Globus pallidus (tissue), 1 donor: ENCODE data around the gene BUD13.

Source experiments
- DNase-seq: peaks from one replicate; pipeline ENCODE4 v3.0.0-alpha.2; 2015; ENCODE audit warnings: low spot score

BUD13 gene

DNA sequence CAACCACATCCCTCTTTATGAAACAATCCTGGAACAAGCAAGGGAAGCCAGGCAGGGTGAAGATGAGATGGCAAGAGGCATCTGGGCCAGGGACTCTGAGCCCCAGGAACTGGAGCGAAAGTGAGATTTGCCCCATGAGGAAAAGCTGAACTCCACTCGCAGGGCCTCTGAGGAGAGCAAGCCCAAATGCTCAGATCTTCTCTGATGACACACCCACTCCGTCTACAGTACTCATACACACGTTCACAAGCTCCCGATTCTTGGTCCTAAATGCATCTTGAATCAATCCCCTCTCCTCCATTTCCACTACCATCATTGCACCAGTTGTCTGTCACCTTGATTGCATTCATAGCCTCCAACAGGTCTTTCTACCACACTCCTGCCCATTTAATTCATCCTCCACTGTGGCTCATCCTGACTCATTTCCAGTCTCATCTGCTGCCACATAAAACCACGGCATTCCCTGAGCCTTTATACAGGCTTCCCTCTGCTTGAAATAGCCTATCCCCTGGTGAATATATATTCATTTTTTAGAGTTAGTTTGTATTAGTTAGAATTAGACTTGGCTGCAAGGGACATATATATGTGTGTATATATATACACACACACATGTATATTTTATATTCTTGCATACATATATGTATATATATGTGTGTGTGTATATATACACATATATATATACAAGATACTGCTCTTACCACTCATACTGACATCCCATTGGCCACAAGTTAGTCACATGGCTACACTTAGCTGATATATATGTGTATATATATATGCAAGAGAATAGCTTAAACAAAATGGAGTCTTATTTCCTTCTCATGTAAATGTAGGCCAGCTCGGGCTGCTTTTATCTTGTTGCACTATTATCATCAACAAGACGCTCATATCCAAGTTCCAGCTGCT, 20.3 kb upstream of the BUD13 start:
- no peak for DNase-seq

DNA sequence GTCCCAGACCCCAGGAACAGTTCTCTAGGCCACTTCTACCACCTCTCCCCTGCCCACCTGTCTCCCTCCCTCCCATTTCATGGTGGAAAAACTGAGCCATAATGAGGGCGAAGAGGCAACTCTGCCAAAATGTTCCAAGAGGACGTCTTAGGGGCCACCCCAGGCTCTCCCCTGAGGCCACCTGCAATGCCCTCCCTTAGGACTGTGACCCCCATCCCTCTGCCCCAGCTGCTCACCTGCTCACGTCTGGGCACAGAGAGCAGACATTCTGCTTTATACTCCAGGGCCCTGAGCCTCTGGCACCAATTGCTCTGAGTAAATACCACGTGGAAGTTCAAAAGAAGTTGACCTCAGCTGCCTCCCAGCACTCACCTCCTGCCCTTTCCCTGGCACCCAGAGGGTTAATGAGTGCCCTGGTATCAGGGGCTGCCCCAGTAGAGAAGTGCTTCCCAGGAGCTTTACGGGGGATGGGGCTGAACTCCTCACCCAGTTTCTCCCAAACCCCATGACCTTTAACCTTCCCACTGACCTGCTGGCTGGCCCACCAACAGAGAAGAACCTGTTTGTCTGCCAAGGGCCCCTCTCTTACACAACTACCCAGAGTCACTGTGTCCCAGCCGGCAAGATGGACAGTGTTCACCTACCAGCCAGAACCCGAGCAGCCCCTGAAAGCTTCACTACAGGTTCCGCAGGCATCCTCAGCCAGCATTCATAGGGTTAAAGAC, 19.5 kb upstream of the BUD13 start:
- DNase-seq = no peak

DNA sequence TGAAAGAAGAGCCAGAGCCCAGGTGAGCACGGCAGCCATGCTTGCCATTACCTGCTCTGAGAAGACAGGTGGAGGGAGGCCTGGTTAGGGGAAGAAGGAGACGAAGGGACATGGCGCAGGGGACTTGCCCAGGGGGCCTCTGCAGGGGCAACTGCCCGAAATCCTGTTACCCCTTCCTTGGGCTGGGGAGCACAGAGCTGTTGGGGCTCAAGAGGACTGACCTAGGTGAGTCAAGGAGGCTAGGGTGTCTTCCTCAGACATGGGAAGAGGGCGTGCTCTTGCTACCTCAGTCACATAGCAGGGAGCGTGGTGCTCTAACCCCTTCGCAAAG, 19.0 kb upstream of the BUD13 start, which contains the start of gene APOA5:
APOA5 (minus strand) TSS at position 67 of the 331 bp plus-strand sequence; CDS start at position 48, 19 bp downstream.
- DNase-seq = no peak

DNA sequence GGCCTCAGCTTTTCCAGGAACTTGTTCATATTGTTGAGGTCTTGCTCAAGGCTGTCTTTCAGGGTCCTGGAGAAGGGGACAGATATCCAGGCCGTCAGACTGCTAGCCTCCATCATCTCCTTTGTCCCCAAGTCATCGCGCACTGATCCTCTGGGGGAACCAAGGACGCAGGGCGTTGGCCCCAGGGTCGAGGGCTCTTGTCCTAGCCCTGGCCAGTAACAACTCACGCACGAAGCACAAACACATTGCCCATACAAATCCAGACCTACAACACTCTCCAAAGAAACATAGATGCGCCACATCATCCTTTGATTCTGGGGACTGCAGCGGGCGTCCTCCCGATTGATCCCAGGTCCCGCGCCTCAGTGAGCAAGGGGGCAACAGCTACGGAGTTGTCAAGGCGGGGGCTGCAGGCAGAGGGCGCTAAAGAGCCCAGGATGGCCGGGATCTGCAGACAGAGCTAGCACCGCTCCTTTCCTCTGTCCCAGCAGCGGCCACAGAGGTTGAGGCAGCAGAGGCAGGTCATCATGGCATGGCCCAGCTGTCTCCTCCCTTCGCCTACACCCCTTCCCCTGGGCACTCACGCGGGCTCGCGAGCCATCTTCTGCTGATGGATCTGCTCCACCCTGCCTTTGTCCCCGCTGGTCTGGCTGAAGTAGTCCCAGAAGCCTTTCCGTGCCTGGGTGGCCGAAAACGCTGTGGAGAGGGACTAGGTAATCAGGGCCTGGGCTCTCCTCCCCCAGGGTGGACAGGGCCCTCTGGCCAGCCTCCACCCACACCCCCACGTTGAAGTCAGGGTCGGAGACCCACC, 18.4 kb upstream of the BUD13 start:
- DNase-seq = peak; percentile 73

DNA sequence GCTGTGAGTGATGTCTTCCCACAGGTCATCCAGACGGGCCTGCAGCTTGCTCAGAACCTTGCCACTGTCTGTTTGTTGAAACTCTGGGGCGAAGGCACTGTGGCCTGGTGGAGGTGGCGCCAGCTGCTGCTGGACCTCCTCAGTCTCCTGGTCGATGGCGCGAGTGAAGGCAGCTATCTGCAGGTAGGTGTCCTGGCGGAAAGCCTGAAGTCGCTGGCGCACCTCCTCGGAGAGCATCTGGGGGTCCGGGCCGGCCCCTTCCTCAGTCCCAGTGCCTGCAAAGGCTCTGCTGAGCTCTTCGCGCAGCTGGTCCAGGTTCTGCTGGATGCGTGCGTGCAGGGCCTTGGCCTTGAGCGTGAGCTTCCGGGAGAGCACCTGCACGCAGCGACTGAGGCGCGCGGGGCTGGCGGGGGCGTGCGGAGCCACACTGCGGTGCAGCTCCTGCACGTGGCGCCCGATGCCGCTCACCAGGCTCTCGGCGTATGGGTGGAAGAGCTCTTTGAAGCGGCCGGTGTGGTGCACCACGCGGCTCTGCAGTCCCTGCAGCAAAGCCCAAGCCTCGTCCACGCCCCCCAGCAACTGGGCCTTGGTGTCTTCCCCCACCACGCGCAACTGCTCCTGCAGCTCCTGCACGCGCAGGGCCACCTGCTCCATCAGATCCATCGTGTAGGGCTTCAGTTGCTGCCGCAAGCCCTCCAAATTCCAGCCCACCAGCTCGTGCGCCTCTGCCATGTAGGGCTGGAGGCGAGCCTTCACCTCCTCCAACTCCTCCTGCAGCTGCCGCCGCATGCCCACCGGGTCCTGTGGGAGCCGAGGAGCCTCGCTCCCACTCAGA, 17.6 kb upstream of the BUD13 start:
- no peak for DNase-seq

DNA sequence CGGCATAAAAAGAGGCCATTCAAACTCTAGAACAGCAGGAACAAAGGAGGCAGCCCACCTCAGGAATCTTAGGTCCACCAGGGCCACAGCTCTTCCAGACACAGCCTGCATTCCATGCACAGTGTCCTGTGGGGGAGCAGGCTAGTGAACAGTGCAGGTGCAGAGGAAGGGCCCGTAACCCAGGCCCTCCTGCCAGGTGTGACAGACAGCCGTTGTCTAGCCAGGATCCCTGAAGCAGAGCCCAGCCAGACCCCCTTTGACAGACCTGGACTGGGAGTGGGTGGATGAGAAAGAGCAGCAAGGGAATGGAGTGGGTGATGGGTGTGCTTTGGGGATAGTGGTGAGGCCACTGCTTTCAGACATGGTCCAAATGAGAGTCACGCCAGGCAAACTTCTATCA, 16.2 kb upstream of the BUD13 start:
- DNase-seq = no peak

DNA sequence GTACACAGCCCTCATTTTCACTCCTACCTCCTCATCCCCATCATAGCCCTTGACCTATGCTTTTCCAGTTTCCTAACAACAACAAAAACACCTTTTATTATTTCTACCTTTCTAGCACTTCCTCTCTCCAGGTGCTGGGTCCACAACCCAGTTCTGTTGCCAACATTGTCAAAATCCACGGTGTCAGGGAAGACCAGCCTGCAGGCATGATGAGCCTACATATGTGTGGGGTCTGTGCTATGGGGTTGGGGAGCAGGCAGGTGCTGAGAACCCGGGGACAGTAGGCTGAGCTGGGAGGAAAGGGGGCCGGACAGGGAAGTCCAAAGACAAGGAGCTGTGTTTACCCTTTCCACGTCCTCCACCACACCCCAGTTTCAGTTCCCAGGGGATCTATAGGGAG, 15.7 kb upstream of the BUD13 start:
- DNase-seq = no peak

DNA sequence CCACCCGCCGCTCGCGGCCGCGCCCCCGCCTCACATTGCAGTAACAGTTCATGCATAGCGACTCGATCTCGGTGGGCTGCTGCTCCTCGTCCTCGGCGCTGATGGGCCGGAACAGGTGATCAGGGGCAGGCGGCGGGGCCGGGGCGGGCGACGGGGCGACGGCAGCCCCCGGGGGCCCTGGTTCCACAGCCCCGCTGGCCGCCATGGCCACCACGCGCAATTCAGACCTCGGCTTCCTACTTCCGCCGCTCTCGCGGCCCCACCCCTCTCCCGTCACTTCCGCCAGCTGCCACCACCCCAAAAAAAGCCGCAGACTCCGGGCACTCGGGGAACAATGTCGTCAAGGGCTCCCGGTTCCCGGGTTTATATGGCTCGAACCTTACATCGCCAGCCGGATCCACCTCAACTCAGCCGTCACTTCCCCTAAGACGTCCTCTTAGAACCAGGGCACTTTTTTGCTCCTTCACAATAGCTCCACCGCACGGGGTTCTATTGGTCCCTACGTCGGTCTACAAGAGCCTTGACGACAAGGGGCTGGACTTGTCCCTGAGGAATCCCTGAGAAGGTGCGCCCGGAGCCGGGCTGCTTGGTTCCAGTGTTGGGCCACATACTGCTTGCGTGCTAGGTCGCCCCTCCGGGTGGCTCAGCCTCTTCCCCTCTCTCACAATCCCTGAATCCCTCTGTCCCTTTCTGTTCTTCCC, 15.1 kb upstream of the BUD13 start, which contains the start of gene ZPR1:
ZPR1 (minus strand) TSS at position 238 of the 701 bp plus-strand sequence; CDS start at position 205, 33 bp downstream.
- peak; percentile 75 for DNase-seq

DNA sequence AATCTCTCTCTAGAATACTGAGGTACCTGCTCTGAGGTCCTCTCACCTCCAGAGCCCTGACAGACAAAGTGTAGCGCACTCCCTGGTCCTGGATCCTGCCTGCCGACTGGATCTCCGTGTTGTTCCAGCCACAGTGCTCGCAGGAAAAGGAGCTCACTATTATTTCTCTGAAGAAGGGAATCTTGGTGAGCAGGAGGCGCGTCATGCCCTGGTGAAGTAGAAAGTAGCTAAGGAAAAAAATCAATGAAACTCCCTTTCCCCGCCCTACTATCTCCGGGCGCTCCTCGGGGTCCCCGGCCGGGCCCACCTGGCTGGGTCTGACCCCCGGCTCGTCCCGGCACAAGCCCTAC, 14.6 kb upstream of the BUD13 start:
- no peak for DNase-seq

DNA sequence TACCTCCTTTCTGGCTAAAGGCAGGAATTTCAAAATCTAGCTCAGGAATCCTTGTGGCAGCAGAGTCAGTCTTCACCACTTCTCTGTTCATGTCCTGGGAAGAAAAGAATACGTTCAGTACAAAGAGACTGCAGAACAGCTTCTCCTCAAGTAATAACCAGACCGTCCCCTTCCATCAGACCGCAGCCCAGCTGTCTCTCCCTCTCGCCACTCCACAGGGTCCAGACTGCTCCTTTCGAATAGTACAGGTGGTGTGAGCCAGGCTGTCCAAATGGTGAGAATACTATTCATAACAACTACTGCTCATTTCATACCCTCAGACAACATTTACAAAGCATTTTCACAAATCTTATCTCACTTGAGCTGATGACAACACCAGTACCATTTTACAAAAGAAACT, 14.2 kb upstream of the BUD13 start:
- no peak for DNase-seq

DNA sequence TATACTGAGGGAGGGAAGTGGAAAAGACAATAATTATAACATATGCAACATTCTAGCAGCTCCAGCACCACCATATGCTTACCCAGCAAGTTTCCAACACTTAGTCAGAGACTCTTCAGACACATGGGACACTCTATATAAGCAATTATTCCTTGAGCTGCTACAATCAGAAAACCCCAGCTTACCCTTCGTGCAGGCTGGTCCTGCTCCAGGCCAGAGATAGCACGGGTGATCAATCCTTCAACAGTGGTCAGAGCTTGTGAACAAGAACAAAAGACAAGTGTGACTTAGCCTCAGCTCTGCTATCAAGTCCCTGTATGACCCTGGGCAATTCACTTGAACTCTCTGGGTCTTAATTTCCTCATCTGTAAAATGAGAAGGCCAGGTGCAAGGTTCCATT, 13.5 kb upstream of the BUD13 start:
- DNase-seq = no peak

DNA sequence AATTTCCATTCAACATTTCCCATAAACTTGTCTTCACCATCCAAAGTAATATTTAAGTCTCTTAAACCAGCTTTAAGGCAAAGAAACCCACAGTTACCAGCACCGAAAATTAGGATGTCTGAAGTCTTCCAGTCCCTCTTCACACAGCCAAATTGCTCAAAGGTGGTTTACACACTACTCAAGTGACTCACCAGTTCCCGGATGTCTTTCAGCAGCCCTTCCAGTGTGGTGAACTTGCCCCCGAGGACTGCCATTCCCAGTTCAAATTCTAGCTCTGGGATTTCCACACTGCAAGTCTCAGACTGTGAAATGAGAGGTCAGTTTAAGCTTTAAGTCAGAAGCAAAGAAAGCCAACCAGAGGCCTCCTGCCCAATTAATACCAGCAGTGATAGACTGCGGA, 9.9 kb upstream of the BUD13 start:
- no peak for DNase-seq

DNA sequence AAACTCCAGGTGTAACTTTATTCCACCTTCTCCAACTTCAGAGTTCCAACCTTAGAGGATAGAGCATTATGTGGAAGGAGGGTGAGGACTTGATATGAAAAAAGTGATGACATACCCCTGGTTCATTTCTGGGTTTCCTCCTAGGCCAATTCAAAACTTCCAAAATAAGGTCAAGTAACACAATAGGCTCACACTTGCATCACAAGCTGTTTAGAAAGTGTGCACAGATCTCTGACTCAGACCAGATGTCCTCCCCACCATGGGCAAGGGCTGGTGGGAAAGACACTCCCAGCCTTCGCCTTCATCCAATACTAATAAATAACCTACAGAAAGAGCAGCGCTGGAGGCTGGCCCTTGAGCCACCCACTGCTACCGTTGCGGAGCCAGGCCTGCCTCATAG, 5.8 kb upstream of the BUD13 start:
- DNase-seq = no peak

DNA sequence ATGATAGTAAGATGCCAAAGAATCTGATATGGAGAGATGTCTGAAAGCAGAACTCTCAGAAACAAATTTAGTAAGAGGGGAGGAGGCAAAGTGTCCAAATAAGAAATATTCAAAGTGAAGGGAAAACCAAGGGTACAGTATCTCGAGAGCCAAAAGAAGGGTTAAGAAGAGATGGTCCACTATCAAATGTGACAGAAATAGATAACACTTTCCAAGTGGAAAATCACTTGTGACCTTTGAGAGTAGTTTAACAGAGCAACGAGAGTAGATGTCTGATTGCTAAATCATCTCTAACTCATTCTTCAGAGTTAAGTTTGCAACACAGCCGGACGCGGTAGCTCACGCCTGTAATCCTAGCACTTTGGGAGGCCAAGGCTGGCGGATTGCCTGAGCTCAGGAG, 4.3 kb upstream of the BUD13 start:
- DNase-seq = no peak

DNA sequence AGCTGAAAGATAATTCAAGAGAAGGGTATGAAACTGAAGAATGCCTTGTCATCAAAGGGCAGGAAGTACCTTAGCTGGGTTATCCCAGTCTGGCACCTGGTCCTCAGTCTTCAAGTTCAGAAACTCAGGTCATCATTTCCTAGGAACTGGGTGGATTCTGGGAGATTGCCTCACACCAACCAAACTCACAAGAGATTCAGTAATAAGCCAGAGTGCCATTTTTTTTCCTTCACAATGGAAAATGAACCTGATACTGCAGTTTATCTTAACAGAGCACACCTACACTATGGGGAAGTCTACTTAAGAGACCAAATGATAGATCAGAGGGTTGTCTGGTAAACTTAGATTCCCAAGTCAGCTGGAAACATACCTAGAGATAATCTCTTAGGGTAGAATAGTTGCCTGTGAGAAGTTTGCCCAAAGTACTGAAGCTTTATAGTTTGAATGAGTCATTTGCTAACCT, 3.8 kb upstream of the BUD13 start:
- DNase-seq = no peak

DNA sequence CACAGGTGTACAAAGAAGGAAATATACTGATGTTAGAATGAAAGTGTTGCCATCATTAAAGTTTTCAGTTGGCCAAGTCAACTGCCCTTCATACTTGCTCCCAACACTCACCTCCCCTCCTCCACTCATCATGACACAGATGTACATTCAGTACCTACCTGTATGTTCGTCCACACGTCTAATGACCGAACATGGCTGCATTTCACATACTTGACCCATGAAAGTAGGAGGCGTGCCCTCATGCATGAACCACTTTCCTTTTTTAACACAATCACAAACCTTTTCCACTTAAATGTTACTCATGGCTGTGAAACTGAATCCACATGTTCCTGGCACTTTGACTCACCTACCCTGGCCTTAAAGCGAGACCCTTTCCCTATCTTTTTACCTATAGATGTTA, 3.2 kb upstream of the BUD13 start:
- DNase-seq = no peak

DNA sequence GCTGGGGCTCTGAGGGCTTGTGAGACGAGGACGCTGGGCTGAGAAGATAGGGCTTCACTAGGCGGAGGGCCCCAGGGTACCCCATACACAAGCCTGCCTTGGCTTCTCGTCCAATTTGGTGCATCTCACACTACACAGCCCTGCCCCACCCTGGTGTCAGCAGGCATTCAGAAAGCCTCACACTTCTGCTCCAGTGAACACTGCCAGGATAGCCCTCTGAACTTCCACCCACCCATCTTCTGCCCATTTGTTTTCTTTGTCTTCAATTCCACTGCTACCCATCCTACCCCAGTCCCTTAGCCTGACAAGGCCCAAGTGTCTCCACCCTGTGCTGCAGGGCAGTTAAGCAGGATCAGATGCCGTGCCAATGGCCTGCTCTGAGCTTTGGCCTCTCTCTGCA, 1.9 kb upstream of the BUD13 start:
- DNase-seq = no peak

DNA sequence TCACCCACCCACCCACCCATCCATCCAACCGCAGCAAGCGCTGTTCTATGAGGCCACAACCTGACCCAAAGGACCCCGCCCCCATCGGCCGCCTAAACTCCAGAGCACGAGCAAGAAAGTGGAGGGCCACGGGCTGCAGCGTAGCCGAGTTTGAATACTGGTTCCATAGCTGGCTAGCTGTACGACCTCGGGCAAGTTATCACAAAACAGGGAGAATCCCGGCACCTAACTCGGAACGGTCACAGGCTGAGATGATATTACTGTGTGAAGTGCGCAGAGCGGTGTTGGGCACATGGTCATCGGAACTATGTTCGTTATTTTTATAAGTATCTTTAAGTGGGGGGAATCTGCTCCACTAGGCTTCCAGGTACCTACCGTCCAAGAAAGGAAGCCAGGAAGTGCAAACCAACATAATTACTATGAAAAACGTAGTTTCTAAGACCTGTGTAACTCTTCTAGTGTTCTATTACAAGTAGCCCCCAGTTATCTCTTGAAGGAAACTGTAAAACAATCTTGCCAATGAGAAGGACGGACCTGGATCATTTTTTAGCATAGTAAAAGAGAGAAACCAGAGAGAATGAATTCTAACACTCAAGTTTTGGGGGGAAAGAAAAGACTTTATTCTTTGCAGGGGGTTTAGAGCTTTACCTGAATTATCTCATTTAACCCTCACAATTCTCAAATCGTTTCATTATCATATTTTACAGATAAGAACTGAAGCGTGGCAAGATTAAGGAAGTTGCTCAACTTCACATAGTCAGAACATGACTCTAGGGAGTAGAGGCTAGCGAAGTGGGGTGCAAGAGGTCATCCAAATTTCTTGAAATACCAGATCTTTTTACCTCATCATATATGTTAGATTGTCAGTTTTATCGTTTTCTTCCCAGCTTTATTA, 663 bp upstream of the BUD13 start:
- DNase-seq = no peak

DNA sequence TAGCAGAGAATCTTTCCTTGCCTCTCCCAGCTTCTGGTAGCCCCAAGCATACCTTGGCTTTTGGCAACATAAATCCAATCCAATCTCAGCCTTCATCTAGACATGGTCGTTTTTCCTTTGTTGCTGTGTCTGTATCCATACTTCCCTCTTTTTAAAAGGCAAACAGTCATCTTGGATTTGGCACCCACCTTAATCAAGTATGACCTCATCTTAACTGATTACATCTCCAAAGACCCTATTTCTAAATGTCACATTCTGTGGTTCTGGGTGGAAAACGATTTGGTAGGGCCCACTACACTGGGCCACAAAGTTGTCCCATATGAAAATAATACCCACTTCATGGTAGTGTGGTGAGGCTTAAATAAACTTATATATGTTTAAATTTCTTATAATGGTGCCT, 852 bp downstream of the BUD13 start:
- no peak for DNase-seq

DNA sequence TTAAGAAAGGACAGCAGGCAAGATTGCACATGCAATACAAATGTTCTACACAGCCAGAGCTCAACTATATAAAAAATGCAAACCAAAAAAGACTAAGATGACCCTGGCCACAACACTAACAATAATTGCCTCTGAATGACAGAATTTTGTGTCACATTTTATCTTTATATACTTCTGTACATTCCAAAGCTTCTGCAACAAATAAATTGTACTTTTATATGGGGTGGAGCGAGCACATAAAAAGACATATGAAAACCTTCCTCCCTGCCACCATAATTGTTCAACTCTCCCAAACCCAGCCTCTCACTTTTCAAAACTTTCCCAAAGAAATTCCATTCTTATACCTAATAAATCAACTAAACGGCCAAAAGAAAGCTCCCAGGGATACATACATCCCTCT, 10.7 kb downstream of the BUD13 start:
- no peak for DNase-seq
